ENCODE measurements around the gene ARHGAP26.

DNA sequence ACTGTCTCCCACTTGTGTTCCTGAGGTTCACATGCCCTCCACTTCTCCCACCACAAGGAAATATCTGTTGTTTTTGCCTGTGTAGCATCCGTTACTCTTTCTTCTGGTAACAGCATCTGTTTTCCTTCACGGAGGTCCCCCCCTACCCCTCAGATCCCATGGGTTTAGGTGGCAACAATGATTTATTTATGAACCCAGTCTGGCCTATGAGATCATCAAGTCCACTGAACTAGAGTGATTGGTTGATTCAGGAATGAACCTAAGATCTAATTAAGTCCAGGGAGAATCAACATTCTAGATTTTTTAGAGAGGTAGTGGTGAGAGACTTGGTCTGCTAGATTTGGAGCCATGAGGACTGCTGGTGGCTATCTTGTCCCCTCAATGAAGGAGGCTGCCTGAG lies 466.5 kb downstream of the ARHGAP26 start:
- TF ChIP-seq MAFK (IDR thresholded peaks at IDR 0.05; ENCODE audit: low read depth, low read length) (no peak), POLR2A (IDR thresholded peaks at IDR 0.05; ENCODE audit: low read depth, low read length) (no peak), SMC3 (IDR thresholded peaks at IDR 0.05; ENCODE audit: low read depth, low read length) (no peak), RAD21 (IDR thresholded peaks at IDR 0.05; ENCODE audit: low read length) (no peak), MAZ (IDR thresholded peaks at IDR 0.05; ENCODE audit: borderline replicate concordance, low read depth, low read length) (no peak), MXI1 (IDR thresholded peaks at IDR 0.05; ENCODE audit: borderline replicate concordance, low read depth, low read length) (no peak)
- TF ChIP-seq, protein P1, sequence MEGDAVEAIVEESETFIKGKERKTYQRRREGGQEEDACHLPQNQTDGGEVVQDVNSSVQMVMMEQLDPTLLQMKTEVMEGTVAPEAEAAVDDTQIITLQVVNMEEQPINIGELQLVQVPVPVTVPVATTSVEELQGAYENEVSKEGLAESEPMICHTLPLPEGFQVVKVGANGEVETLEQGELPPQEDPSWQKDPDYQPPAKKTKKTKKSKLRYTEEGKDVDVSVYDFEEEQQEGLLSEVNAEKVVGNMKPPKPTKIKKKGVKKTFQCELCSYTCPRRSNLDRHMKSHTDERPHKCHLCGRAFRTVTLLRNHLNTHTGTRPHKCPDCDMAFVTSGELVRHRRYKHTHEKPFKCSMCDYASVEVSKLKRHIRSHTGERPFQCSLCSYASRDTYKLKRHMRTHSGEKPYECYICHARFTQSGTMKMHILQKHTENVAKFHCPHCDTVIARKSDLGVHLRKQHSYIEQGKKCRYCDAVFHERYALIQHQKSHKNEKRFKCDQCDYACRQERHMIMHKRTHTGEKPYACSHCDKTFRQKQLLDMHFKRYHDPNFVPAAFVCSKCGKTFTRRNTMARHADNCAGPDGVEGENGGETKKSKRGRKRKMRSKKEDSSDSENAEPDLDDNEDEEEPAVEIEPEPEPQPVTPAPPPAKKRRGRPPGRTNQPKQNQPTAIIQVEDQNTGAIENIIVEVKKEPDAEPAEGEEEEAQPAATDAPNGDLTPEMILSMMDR (conservative IDR thresholded peaks at IDR 0.05; ENCODE audit: low read depth, low read length): no peak
- TF ChIP-seq, protein P2, sequence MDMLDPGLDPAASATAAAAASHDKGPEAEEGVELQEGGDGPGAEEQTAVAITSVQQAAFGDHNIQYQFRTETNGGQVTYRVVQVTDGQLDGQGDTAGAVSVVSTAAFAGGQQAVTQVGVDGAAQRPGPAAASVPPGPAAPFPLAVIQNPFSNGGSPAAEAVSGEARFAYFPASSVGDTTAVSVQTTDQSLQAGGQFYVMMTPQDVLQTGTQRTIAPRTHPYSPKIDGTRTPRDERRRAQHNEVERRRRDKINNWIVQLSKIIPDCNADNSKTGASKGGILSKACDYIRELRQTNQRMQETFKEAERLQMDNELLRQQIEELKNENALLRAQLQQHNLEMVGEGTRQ (IDR thresholded peaks at IDR 0.05; ENCODE audit: low read depth, low read length): no peak
